H1 (cell line): ENCODE measurements around the gene SH3TC2. TPM values are rescaled to one million over a fixed set of nuclear protein-coding genes. Genes with fewer than 3 reads are reported as not detected.

Source experiments
- KDM1A ChIP-seq: fragments of 200-600, 300-600 bp; sonication (generic); IDR thresholded peaks from 2 replicates; pipeline ENCODE4 v1.7.1; 2016; ENCODE audit warnings: mild to moderate bottlenecking, low read length, borderline replicate concordance
- polyA plus RNA-seq, 7 experiments: library from polyadenylated mRNA; depleted of rRNA in 3 of 7; stranded (reverse) in 5 of 7; unstranded in 2 of 7; fragments of >200 nt in 5 of 7; fragments of 200-250 nt in 2 of 7; gene quantifications; 1 replicate in 5 of 7; 2 replicates in 1 of 7; 4 replicates in 1 of 7; pipeline versions ENCODE4 v1.2.1 to v1.2.3, GENCODE V29; 2011 to 2013; ENCODE audit warnings: missing spikeins in 2 of 7, mixed read lengths in 2 of 7
- total RNA-seq: library from RNA; stranded (reverse); fragmentation: NEBNext Ultra II Directional; extraction: Animal tissue kit (Norgen Biotek cat#: 25700); gene quantifications from 2 replicates; pipeline ENCODE4 v1.2.1, GENCODE V29; 2021

The SH3TC2 gene
- total and polyA plus RNA-seq, 2 of the 8 experiments (the other 6 are each of a cell fraction or from before 2014, with no cell fraction given) = 0.11 to 0.80 TPM

- no peak for TF ChIP-seq KDM1A
Measured at GRCh38 chr5:149071756-149072155, 8.9 kb upstream of the SH3TC2 start (continued).
